ENCODE data around the gene PLXNA2. TPM values are rescaled to one million over a fixed set of nuclear protein-coding genes. Genes with fewer than 3 reads are reported as not detected.

PLXNA2 gene
- total RNA-seq, 1 experiment from 2014 or later, result 0.89 TPM

DNA sequence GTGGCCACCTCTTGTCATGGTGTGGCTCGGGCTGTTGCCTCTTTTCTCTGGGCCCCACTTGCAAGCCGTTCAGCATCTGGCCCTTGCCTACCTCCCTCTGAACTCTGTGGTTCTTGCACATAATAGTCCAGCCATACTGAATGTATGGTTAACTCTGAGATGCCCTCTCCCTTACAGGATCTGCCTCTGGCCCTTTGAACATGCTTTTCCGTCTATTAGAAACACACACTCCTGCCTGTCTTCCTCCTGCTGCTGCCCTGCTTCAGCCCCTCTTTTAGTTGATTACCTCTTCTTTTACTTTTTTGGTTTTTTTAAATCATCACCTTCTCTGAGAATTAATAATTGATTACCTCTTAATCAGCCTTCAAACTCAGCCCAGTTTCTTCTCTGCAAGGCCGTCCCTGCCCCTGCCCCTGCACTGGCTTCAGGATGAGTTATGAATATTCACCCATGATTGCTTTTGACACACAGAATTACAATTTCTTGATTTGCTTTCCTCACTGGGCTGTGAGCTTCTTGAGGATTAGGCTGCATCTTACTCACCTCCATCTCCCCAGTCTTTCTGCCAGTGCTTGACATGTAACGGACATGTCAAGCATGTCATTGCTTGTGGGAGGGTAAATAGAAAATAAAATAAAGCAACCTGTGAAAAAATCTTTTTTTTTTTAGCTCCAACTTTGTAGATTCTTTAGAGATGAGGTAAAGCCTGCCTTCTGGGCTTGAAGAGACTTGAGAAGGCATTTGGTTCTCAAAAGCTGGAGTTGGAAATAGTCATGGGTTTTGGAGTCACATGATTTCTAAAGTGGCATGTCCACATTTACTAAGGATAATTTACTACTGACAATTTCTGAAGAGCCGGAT, 158.3 kb downstream of the PLXNA2 start:
- no peak overlapping the region for H2AFZ ChIP-seq (ENCODE audit: low read depth, low read length, poor library complexity, severe bottlenecking)
- H3K27me3 ChIP-seq (ENCODE audit: insufficient read depth, low read length), result peaks cover 4% of the 10 kb centered on the region; the same call in 1 of the 2 replicates
- BruUV-seq (replicated peaks), result no TSS peak
- TF ChIP-seq SIN3A (IDR thresholded peaks at IDR 0.05; ENCODE audit: low read depth) (no peak), TCF7L2 (IDR thresholded peaks at IDR 0.05; ENCODE audit: borderline replicate concordance, extremely low read depth, insufficient read depth, insufficient read length) (no peak), YY1 (IDR thresholded peaks at IDR 0.05; ENCODE audit: extremely low read depth, insufficient replicate concordance, low read depth, low read length) (no peak), ZFX (IDR thresholded peaks at IDR 0.05) (no peak), CBX3 (IDR thresholded peaks at IDR 0.05; ENCODE audit: low read depth) (no peak), ELF1 (IDR thresholded peaks at IDR 0.05; ENCODE audit: borderline replicate concordance, low read depth) (no peak), JUND (IDR thresholded peaks at IDR 0.05) (no peak), POLR2A (IDR thresholded peaks at IDR 0.05; ENCODE audit: borderline replicate concordance, extremely low read depth, insufficient read depth, insufficient read length) (no peak), SRF (IDR thresholded peaks at IDR 0.05; ENCODE audit: low read depth) (no peak), EZH2phosphoT487 (IDR thresholded peaks at IDR 0.05; ENCODE audit: borderline replicate concordance) (no peak), SP1 (IDR thresholded peaks at IDR 0.05; ENCODE audit: low read depth) (no peak), RAD21 (IDR thresholded peaks at IDR 0.05; ENCODE audit: low read depth) (no peak), EZH2 (IDR thresholded peaks at IDR 0.05) (no peak), CEBPB (IDR thresholded peaks at IDR 0.05; ENCODE audit: low read depth) (no peak), FOSL1 (IDR thresholded peaks at IDR 0.05; ENCODE audit: low read depth) (no peak), EGR1 (IDR thresholded peaks at IDR 0.05; ENCODE audit: low read depth) (no peak)
- TF ChIP-seq, protein P1, sequence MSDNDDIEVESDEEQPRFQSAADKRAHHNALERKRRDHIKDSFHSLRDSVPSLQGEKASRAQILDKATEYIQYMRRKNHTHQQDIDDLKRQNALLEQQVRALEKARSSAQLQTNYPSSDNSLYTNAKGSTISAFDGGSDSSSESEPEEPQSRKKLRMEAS (IDR thresholded peaks at IDR 0.05), result no peak
- TF ChIP-seq, protein P2, sequence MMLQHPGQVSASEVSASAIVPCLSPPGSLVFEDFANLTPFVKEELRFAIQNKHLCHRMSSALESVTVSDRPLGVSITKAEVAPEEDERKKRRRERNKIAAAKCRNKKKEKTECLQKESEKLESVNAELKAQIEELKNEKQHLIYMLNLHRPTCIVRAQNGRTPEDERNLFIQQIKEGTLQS (IDR thresholded peaks at IDR 0.05), result no peak
- TF ChIP-seq, protein P3, sequence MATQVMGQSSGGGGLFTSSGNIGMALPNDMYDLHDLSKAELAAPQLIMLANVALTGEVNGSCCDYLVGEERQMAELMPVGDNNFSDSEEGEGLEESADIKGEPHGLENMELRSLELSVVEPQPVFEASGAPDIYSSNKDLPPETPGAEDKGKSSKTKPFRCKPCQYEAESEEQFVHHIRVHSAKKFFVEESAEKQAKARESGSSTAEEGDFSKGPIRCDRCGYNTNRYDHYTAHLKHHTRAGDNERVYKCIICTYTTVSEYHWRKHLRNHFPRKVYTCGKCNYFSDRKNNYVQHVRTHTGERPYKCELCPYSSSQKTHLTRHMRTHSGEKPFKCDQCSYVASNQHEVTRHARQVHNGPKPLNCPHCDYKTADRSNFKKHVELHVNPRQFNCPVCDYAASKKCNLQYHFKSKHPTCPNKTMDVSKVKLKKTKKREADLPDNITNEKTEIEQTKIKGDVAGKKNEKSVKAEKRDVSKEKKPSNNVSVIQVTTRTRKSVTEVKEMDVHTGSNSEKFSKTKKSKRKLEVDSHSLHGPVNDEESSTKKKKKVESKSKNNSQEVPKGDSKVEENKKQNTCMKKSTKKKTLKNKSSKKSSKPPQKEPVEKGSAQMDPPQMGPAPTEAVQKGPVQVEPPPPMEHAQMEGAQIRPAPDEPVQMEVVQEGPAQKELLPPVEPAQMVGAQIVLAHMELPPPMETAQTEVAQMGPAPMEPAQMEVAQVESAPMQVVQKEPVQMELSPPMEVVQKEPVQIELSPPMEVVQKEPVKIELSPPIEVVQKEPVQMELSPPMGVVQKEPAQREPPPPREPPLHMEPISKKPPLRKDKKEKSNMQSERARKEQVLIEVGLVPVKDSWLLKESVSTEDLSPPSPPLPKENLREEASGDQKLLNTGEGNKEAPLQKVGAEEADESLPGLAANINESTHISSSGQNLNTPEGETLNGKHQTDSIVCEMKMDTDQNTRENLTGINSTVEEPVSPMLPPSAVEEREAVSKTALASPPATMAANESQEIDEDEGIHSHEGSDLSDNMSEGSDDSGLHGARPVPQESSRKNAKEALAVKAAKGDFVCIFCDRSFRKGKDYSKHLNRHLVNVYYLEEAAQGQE (IDR thresholded peaks at IDR 0.05; ENCODE audit: low read depth), result no peak
- TF ChIP-seq, protein P4, sequence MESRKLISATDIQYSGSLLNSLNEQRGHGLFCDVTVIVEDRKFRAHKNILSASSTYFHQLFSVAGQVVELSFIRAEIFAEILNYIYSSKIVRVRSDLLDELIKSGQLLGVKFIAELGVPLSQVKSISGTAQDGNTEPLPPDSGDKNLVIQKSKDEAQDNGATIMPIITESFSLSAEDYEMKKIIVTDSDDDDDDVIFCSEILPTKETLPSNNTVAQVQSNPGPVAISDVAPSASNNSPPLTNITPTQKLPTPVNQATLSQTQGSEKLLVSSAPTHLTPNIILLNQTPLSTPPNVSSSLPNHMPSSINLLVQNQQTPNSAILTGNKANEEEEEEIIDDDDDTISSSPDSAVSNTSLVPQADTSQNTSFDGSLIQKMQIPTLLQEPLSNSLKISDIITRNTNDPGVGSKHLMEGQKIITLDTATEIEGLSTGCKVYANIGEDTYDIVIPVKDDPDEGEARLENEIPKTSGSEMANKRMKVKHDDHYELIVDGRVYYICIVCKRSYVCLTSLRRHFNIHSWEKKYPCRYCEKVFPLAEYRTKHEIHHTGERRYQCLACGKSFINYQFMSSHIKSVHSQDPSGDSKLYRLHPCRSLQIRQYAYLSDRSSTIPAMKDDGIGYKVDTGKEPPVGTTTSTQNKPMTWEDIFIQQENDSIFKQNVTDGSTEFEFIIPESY (IDR thresholded peaks at IDR 0.05; ENCODE audit: extremely low read depth, insufficient replicate concordance, low read length), result no peak
- H3K4me3 ChIP-seq (replicated peaks in 1 of 2; ENCODE audit: low read depth in 1 of 2, low read length in 2 of 2), result no peak overlapping the region
- DNase-seq (ENCODE audit: low read depth, low spot score) (no peak), ATAC-seq (no peak)
- H3K9me2 ChIP-seq (ENCODE audit: insufficient read depth), result no peaks in the 10 kb centered on the region
- H3K4me2 ChIP-seq (ENCODE audit: low read length), result no peak overlapping the region
- CTCF ChIA-PET, result no interaction called here
- no peaks in the 10 kb centered on the region for H3K36me3 ChIP-seq (ENCODE audit: control insufficient read depth in 1 of 2, insufficient read depth in 2 of 2, low read length in 2 of 2)
- intact Hi-C loops (cut with micrococcal nuclease), result no loop called here
- no peaks in the 10 kb centered on the region for H3K4me1 ChIP-seq (ENCODE audit: control insufficient read depth in 1 of 2, insufficient read depth in 2 of 2, low read length in 2 of 2)
- no peaks in the 10 kb centered on the region for H3K9me3 ChIP-seq (ENCODE audit: control insufficient read depth in 1 of 2, insufficient read depth in 1 of 2, low read depth in 1 of 2, low read length in 2 of 2)
- POLR2A ChIA-PET, result interaction anchor here (0.6 kb wide), 1 partner anchor 64 kb away, joined by 3 read pairs; no protein-coding TSS in a partner anchor
- H4K20me1 ChIP-seq (ENCODE audit: insufficient read depth), result no peaks in the 10 kb centered on the region
- RAD21 ChIA-PET (ENCODE audit: low non-redundant PET in 1 of 2, low total read pairs in 2 of 2, uncharacterized antibody in 2 of 2, unreplicated experiment in 2 of 2), result no interaction called here
- no peaks in the 10 kb centered on the region for H3K79me2 ChIP-seq (ENCODE audit: insufficient read depth, low read length)
- no peak overlapping the region for H3K9ac ChIP-seq (ENCODE audit: low read length)
- no peak overlapping the region for H3K27ac ChIP-seq (ENCODE audit: low read depth, low read length)

Data from HCT116 (cell line).